Endothelial cell of umbilical vein (primary cell): Measurements from ENCODE around the gene ARG2.

Experiments
- CTCF ChIP-seq, 2 donors: IDR thresholded peaks; 1 replicate in 1 of 2; 2 replicates in 1 of 2; pipeline ENCODE4 v1.5.1; 2011; ENCODE audit warnings: low read length in 2 of 2, mild to moderate bottlenecking in 2 of 2, moderate library complexity in 2 of 2, control low read depth in 1 of 2, inconsistent platforms in 1 of 2, low read depth in 1 of 2; ENCODE audit not compliant: insufficient read depth in 1 of 2; ENCODE audit errors: extremely low read depth in 1 of 2
- EZH2 ChIP-seq: IDR thresholded peaks from 2 replicates; pipeline ENCODE4 v1.6.1; 2012; ENCODE audit warnings: borderline replicate concordance, low read depth, mild to moderate bottlenecking, moderate library complexity, low read length, inconsistent platforms; ENCODE audit not compliant: severe bottlenecking
- FOS ChIP-seq: IDR thresholded peaks from 2 replicates; pipeline ENCODE4 v1.6.1; 2011; ENCODE audit warnings: mild to moderate bottlenecking, low read length, moderate library complexity, borderline replicate concordance; ENCODE audit not compliant: insufficient read depth
- MAX ChIP-seq: IDR thresholded peaks from 2 replicates; pipeline ENCODE4 v1.6.1; 2011; ENCODE audit not compliant: insufficient read depth, insufficient read length
- POLR2A ChIP-seq: IDR thresholded peaks from 2 replicates; pipeline ENCODE4 v1.6.1; 2012; ENCODE audit warnings: low read depth, mild to moderate bottlenecking, control low read depth, low read length
- POLR2AphosphoS5 ChIP-seq: IDR thresholded peaks from 2 replicates; pipeline ENCODE4 v1.6.1; 2012; ENCODE audit warnings: low read depth, mild to moderate bottlenecking, control low read depth, low read length, moderate library complexity; ENCODE audit not compliant: insufficient read depth

GRCh38 chr14:67673451-67673850 lies 53.7 kb downstream of the ARG2 start:
- no peak for TF ChIP-seq POLR2A
- TF ChIP-seq EZH2 = no peak
- no peak for TF ChIP-seq CTCF (IDR thresholded peaks at IDR 0.05; ENCODE audit: extremely low read depth in 1 of 2, insufficient read depth in 1 of 2, low read depth in 1 of 2, low read length in 2 of 2)
- TF ChIP-seq POLR2AphosphoS5 = no peak
- no peak for TF ChIP-seq MAX
- no peak for TF ChIP-seq FOS
